Small intestine (tissue), 7 donors: ENCODE measurements around the gene PRRG1. TPM values are rescaled to one million over a fixed set of nuclear protein-coding genes. Genes with fewer than 3 reads are reported as not detected.

Experiments
- DNase-seq, 2 donors: peaks; one replicate each; pipeline versions ENCODE4 v3.0.0 to v3.0.0-alpha.2; 2013
- FAIRE-seq: peaks from 2 replicates; lab custom pipeline; 2012; peaks lifted over from hg19 to GRCh38; lab: Jason Lieb, UNC
- H3K27ac ChIP-seq, 3 donors: one replicate each; pipeline ENCODE4 v1.5.1; 2013; ENCODE audit warnings: low read length in 2 of 3, mild to moderate bottlenecking in 2 of 3, control low read depth in 1 of 3, inconsistent platforms in 1 of 3, low read depth in 1 of 3, moderate library complexity in 1 of 3
- H3K27me3 ChIP-seq, 3 donors: one replicate each; pipeline ENCODE4 v1.6.1; 2013; ENCODE audit warnings: low read length in 3 of 3, inconsistent platforms in 1 of 3; ENCODE audit not compliant: control insufficient read depth in 3 of 3, insufficient read depth in 3 of 3
- H3K36me3 ChIP-seq, 3 donors: one replicate each; pipeline ENCODE4 v1.6.1; 2013; ENCODE audit warnings: low read length in 3 of 3, inconsistent platforms in 1 of 3, low read depth in 1 of 3, mild to moderate bottlenecking in 1 of 3, moderate library complexity in 1 of 3; ENCODE audit not compliant: control insufficient read depth in 3 of 3, insufficient read depth in 2 of 3
- H3K4me1 ChIP-seq, 3 donors: one replicate each; pipeline ENCODE4 v1.6.1; 2013; ENCODE audit warnings: low read length in 2 of 3, inconsistent platforms in 1 of 3, low read depth in 1 of 3, mild to moderate bottlenecking in 1 of 3, moderate library complexity in 1 of 3; ENCODE audit not compliant: control insufficient read depth in 3 of 3, insufficient read depth in 2 of 3
- H3K4me3 ChIP-seq, 3 donors: one replicate each; pipeline ENCODE4 v1.5.1; 2013; ENCODE audit warnings: low read length in 3 of 3, control low read depth in 1 of 3, inconsistent platforms in 1 of 3, low read depth in 1 of 3, mild to moderate bottlenecking in 1 of 3, moderate library complexity in 1 of 3
- H3K9me3 ChIP-seq, 2 donors: one replicate each; pipeline ENCODE4 v1.6.1; 2013; ENCODE audit warnings: low read depth in 1 of 2, low read length in 1 of 2; ENCODE audit not compliant: control insufficient read depth in 2 of 2, insufficient read depth in 1 of 2
- WGBS, 3 donors: extraction: QIAGEN DNeasy Blood & Tissue Kit; methylation state at CpG; one replicate each; pipeline ENCODE4 v1.1.7; 2013; 5-methylcytosine and 5-hydroxymethylcytosine counted together
- polyA plus RNA-seq, 4 donors: library from polyadenylated mRNA; stranded (reverse) in 3 of 4; unstranded in 1 of 4; fragments of 200-250 nt in 3 of 4; fragments of 120-200 nt in 1 of 4; gene quantifications; one replicate each; pipeline versions ENCODE4 v1.2.1 to v1.2.3, GENCODE V29; 2013
- donor health status: healthy with polysubstance abuse.
- donor health status: control.
- donor health status: control.
- donor health status: Bipolar disorder and iron deficiency.
- donor health status: healthy.

Gene PRRG1
- polyA plus RNA-seq, 4 donors: 1.6 to 5.8 (median 2.9) TPM

DNA sequence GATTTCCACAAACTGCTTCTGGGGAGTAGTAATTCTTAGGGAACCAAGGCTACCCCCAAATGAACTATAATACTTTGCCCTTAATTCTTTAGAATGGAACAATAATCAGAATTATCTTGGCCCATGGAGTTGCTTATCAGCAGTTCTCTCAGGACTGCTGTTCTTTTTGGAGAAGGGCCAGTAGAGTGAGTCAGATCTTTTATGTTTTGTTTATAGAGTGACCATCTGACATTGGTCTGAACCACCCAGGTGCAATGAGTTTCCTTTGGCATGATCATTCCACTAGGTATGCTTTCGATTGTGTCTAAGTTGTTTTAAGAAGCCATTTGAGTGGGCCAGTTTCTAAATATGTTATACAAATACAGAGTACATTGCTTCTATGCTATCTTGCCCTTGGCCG lies 31.8 kb downstream of the PRRG1 start:
- Histone ChIP-seq H3K9me3 (no peaks in the 10 kb centered on the region), H3K4me1 (no peaks in the 10 kb centered on the region), H3K36me3 (no peaks in the 10 kb centered on the region), H3K27ac (no peak overlapping the region), H3K27me3 (no peaks in the 10 kb centered on the region), H3K4me3 (no peak overlapping the region)
- FAIRE-seq: peak; percentile 15
- peak; percentile 4 to 89 for DNase-seq
- 27 to 52% (median 45%) methylated on average over 2 of the region's 2 CpGs for WGBS, 3 donors

DNA sequence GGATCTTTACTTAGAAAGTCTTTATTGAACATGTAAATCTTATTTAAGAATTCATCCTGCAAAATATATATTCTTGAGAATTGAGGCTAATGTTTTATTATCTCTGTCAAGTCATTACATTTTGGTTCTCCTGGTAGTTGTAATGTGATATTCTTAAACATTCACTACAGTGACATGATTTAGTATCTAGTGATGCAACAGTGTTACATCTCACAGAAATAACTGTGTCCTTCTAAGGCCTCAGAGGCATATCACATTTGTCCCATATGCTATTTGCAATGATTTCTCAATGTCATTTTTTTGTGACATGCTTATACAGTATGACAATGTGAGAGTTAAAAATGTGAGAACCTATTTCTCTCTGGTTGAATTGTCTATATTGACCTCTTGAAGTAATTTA lies 34.1 kb downstream of the PRRG1 start:
- H3K4me3 ChIP-seq: no peak overlapping the region
- no peak overlapping the region for H3K27ac ChIP-seq
- peaks cover 0 to 5% of the 10 kb centered on the region in 2 donors for H3K9me3 ChIP-seq
- H3K4me1 ChIP-seq: no peaks in the 10 kb centered on the region
- H3K36me3 ChIP-seq: peaks cover 0 to 2% (median 0%) of the 10 kb centered on the region in 3 donors
- H3K27me3 ChIP-seq: no peaks in the 10 kb centered on the region
- FAIRE-seq: peak; percentile 70
- DNase-seq: no peak

DNA sequence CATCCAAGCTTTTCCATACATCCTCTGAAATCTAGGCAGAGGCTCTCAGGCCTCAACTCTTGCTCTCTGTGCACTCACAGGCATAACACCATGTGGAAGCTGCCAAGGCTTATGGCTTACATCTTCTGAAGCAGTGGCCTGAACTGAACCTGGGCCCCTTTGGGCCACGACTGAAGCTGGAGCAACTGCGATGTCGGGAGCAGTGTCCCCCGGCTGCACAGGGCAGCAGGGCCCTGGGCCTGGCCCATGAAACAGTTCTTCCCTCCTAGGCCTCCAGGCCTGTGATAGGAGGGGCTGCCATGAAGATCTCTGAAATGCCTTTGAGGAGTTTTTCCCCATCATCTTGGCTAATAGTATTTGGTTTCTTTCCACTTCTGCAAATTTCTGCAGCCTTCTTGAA lies 39.2 kb downstream of the PRRG1 start:
- FAIRE-seq: no peak

DNA sequence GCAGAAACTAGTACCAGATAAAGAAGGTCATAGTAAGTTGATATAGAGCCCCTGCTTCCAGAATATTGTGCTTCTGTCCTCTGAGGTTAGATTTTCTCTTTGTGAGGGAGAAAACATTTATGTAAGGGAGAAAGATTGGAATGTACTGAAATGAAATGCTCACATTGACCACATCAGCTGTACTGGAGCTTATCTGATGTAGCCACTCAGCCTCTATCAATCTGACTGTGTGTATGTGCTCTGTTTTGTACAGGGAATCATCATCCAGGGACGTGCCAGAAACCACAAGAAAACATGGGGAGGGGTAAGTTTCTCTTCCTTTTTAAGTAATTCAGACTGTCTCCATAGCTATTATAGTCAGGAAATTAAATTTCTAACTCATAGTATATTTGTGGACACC lies 56.8 kb downstream of the PRRG1 start:
- Histone ChIP-seq H3K27ac (no peak overlapping the region), H3K36me3 (no peaks in the 10 kb centered on the region), H3K4me1 (no peaks in the 10 kb centered on the region), H3K27me3 (no peaks in the 10 kb centered on the region), H3K9me3 (no peaks in the 10 kb centered on the region), H3K4me3 (no peak overlapping the region)
- FAIRE-seq (no peak), DNase-seq (no peak)
- whole genome bisulfite sequencing, 3 donors: 47 to 63% (median 50%) methylated on average over 1 of the region's 1 CpG

More for the DNA sequence above, 39.2 kb downstream of the PRRG1 start:
- H3K4me3 ChIP-seq: no peak overlapping the region
- no peaks in the 10 kb centered on the region for H3K27me3 ChIP-seq
- DNase-seq: no peak
- peaks cover 0 to 16% of the 10 kb centered on the region in 2 donors for H3K9me3 ChIP-seq
- H3K4me1 ChIP-seq: no peaks in the 10 kb centered on the region
- 91 to 98% (median 93%) methylated on average over 4 of the region's 4 CpGs for WGBS, 3 donors
- H3K27ac ChIP-seq: no peak overlapping the region
- peaks cover 0 to 3% (median 0%) of the 10 kb centered on the region in 3 donors for H3K36me3 ChIP-seq

DNA sequence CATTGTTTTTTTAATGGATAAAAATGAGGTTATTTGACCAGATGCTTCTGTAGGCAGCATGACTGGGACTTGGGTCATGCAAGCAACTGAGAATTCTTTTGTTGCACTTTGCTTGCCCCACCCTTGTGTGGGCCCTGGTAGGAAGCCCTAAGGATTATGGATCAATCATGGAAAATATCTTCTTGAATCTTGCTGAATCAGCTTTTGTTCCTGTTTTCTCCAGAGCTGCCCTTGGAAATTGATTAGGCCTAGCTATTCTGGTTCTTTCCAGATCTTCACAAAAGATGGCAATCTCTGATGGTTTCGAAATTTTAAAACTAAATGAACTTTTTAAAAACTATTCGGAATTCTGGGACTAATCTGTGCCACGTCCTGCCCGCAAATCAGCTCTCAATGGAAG lies 58.6 kb downstream of the PRRG1 start:
- Histone ChIP-seq H3K4me3 (no peak overlapping the region), H3K27ac (no peak overlapping the region), H3K9me3 (no peaks in the 10 kb centered on the region), H3K4me1 (no peaks in the 10 kb centered on the region), H3K27me3 (no peaks in the 10 kb centered on the region), H3K36me3 (no peaks in the 10 kb centered on the region)
- FAIRE-seq (no peak), DNase-seq (no peak)
- WGBS, 3 donors: 80 to 97% (median 96%) methylated on average over 4 of the region's 4 CpGs

DNA sequence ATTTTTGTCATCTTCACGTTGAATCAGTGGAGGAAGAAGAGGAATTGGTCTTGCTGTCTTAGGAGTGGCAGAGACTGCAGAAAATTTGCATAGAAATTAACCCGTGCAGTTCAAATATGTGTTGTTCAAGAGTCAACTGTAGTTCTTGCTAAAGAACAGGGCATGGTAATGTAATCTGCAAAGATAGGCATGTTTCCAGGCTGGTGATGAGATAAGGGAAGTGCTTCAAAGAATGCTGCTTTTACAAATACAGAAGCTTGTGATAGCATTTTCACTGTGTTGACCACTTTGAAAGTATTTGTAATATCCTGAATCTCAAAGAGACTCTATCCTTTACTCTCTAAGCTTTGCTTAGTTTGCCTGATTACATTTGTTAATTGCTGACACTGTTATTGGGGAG lies 60.1 kb downstream of the PRRG1 start:
- Histone ChIP-seq H3K4me1 (no peaks in the 10 kb centered on the region), H3K36me3 (no peaks in the 10 kb centered on the region), H3K9me3 (no peaks in the 10 kb centered on the region), H3K4me3 (no peak overlapping the region), H3K27me3 (no peaks in the 10 kb centered on the region), H3K27ac (no peak overlapping the region)
- FAIRE-seq: no peak
- 6 to 38% (median 21%) methylated on average over 2 of the region's 2 CpGs for WGBS, 3 donors
- peak; percentile 5 to 6 for DNase-seq

DNA sequence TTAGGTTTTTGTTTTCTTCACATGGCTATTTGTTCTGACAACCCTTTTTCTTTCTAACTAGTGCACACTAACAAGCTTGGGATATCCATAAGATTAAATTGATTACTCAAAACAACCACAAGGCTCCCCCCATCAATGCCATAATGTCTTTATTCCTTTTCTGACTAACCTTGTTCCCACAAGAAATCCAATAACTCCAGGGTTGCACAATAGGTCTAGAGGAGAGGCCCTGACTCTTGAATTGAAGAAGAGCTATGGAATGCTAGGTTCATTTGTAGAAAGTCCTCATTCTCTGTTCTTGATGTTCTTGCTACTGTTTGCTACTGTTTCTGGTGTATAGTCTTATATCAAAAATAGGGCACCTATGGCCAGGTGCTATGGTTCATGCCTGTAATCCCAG lies 71.0 kb downstream of the PRRG1 start:
- Histone ChIP-seq H3K4me3 (no peak overlapping the region), H3K9me3 (no peaks in the 10 kb centered on the region), H3K4me1 (no peaks in the 10 kb centered on the region), H3K36me3 (no peaks in the 10 kb centered on the region), H3K27me3 (no peaks in the 10 kb centered on the region), H3K27ac (no peak overlapping the region)
- DNase-seq (no peak), FAIRE-seq (no peak)

DNA sequence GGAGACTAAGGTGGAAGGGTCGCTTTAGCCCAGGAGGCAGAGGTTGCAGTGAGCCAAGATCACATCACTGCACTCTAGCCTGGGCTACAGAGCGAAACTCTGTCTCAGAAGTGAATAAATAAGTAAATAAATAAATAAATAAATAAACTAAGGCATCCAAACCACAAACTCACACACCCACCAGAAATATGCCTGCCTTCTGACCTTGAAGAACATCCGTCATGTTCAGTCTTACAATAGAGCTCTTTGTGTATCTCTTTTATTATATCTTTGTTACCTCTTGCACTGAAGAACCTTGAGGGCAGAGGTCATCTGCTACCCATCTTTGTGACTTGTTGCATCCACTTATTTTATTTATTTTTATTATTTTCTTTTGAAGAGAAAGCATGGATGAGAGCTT lies 71.6 kb downstream of the PRRG1 start:
- FAIRE-seq (no peak), DNase-seq (no peak)
- 62 to 84% (median 83%) methylated on average over 3 of the region's 3 CpGs for WGBS, 3 donors
- no peaks in the 10 kb centered on the region for H3K4me1 ChIP-seq
- no peaks in the 10 kb centered on the region for H3K36me3 ChIP-seq
- no peaks in the 10 kb centered on the region for H3K9me3 ChIP-seq
- no peak overlapping the region for H3K27ac ChIP-seq
- no peak overlapping the region for H3K4me3 ChIP-seq
- no peaks in the 10 kb centered on the region for H3K27me3 ChIP-seq

DNA sequence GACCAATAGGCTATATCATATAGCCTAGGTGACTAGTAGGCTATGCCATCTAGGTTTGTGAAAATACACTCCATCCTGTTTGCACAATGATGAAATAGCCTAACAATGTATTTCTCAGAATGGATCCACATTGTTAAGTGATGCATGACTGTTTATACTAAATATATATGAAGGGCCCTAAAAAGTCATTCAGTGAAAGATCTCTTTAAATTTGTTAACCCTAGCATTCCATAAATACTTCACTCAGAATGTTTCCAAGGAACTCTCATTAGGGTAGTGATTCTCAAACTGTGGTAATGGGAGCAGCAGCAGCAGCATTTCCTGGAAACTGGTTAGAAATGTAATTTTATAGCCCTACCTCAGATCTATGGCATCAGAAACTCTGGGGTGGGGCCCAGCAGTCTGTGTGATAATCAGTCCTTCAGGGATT lies 74.9 kb downstream of the PRRG1 start:
- H3K9me3 ChIP-seq: peaks cover 0 to 3% of the 10 kb centered on the region in 2 donors
- H3K4me1 ChIP-seq: no peaks in the 10 kb centered on the region
- H3K4me3 ChIP-seq: no peak overlapping the region
- no peak for FAIRE-seq
- peak in 1 of 2 donors; percentile 7 for DNase-seq
- H3K27ac ChIP-seq: no peak overlapping the region
- H3K36me3 ChIP-seq: no peaks in the 10 kb centered on the region
- H3K27me3 ChIP-seq: no peaks in the 10 kb centered on the region
